IPS DF 19.7 (cell line): ENCODE data around the gene ASPM.
A peak's percentile ranks its signal among the peaks of the same experiment; 100 is the strongest.

Experiments used
- DNase-seq: peaks from one replicate; pipeline ENCODE4 v3.0.0-alpha.2; 2013; ENCODE audit warnings: low read depth, low spot score

The ASPM gene, protein sequence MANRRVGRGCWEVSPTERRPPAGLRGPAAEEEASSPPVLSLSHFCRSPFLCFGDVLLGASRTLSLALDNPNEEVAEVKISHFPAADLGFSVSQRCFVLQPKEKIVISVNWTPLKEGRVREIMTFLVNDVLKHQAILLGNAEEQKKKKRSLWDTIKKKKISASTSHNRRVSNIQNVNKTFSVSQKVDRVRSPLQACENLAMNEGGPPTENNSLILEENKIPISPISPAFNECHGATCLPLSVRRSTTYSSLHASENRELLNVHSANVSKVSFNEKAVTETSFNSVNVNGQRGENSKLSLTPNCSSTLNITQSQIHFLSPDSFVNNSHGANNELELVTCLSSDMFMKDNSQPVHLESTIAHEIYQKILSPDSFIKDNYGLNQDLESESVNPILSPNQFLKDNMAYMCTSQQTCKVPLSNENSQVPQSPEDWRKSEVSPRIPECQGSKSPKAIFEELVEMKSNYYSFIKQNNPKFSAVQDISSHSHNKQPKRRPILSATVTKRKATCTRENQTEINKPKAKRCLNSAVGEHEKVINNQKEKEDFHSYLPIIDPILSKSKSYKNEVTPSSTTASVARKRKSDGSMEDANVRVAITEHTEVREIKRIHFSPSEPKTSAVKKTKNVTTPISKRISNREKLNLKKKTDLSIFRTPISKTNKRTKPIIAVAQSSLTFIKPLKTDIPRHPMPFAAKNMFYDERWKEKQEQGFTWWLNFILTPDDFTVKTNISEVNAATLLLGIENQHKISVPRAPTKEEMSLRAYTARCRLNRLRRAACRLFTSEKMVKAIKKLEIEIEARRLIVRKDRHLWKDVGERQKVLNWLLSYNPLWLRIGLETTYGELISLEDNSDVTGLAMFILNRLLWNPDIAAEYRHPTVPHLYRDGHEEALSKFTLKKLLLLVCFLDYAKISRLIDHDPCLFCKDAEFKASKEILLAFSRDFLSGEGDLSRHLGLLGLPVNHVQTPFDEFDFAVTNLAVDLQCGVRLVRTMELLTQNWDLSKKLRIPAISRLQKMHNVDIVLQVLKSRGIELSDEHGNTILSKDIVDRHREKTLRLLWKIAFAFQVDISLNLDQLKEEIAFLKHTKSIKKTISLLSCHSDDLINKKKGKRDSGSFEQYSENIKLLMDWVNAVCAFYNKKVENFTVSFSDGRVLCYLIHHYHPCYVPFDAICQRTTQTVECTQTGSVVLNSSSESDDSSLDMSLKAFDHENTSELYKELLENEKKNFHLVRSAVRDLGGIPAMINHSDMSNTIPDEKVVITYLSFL (N-terminal part only)

GRCh38 chr1:197146101-197147095 lies at the start of gene ASPM:
Gene ASPM, minus strand, starts transcription at chr1:197146669. Its CDS starts 232 bp downstream, at chr1:197146437.
- peak; percentile 74 for DNase-seq

- DNase-seq: no peak
These were observed 48.6 kb upstream of the ASPM start for GRCh38 chr1:197195100-197195499.

- DNase-seq: no peak
These were observed 37.7 kb upstream of the ASPM start for GRCh38 chr1:197184190-197184589.

GRCh38 chr1:197183195-197183748 lies 36.8 kb upstream of the ASPM start:
- no peak for DNase-seq

DNA sequence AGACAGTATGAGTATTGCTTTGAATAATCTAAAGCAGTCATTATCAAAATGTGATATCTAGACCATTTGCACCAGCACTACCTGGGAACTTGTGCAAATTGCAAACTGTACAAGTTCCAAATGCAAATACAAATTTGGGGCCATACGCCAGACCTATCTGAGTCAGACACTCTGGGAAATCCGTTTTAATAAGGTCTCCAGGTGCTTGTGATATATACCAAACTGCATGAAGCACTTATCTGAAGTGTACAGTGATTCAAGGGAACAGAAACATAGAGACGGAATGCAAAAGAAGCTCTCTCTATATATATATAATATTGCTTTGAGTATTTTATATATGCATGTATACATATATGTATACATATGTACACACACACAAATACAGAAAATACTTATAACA lies 36.2 kb upstream of the ASPM start:
- no peak for DNase-seq

DNA sequence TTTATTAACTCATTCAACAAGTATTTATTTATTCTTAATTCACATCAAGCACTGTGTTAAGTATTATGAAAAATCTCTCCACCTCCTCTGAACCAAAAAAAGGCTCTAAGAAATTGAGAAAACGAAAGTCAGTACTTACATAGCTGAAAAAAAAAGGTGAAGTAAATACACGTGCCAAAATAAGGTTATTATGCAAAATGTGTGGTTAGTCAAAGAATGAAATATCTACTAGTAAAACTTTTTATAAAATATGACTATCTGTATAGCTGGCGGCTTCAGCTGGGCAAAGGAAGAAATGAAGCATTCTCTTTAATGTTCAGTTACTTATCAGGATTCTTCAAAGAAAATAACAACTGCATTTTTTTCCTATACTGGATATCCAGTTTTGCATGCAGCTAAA lies 35.5 kb upstream of the ASPM start:
- no peak for DNase-seq

DNA sequence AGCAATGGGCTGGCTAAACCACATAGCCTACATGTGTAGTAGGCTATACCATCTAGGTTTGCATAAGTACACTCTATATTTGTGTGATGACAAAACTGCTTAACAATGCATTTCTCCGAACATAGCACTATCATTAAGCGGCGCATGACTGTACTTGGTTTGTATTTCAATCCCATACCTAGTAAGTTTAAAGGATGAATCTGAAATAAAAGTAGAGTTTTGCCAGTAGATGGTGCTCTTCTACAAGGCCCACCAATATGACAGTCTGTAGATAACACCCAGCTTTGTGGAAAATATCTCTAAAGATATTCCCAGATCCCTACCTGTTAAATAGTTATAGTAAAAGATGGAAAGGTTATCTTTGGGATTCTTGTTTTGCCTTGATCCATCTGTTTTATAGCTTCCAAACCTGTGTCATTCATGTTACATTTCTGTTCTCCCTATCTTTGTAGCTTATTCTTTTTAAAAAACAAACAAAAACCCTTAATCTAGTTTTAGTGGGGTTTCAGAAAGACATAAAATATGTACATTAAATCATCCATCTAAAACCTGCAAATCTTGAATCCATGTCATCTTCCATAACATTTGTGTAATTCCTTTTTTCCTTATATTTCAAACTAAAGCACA lies 33.9 kb upstream of the ASPM start:
- no peak for DNase-seq

GRCh38 chr1:197178998-197179397 lies 32.5 kb upstream of the ASPM start:
- DNase-seq: no peak

GRCh38 chr1:197174818-197175217 lies 28.3 kb upstream of the ASPM start:
- no peak for DNase-seq

- DNase-seq: no peak
These were observed 27.4 kb upstream of the ASPM start for GRCh38 chr1:197173571-197174507.

DNA sequence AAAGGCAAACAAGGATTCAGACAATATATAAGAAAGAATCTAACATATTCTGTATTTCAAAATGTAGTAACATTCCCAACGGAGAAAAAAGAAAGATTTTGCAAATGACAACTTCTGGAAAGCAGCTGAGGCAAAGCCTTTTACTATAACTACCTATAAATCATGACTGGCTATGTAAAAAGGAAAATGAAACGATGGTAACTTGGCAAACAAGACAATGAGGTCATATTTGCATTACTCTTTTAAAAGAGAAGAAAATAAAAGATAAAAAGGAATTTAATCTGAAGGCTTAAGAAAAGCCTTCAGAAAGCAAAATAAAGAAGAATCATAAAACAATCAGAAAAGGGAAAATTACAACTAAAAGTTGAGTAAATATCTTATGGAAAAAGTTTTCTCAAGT lies 25.1 kb upstream of the ASPM start:
- no peak for DNase-seq

GRCh38 chr1:197170538-197170937 lies 24.1 kb upstream of the ASPM start:
- DNase-seq: no peak

- DNase-seq: no peak
These were observed 13.0 kb upstream of the ASPM start for GRCh38 chr1:197159461-197159860.

DNA sequence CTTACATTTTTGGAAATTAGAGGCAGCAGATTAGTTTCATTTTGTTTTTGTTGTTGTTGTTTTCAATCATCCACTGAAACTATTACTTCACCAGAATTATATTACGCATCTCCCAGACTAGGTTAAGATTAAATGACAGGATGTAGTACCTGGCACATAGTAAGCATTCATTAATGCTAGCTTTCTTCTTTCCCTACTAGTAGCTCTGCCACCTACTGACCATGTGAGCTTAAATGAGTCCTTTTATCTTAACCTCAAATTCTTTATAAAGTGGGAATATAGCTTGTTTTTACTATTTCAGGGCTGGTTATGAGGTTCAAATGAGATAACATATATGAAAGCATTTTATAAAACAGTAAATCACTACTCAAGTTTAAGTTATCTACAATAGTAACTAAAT lies 10.2 kb upstream of the ASPM start:
- no peak for DNase-seq

GRCh38 chr1:197152662-197153061 lies 6.2 kb upstream of the ASPM start:
- DNase-seq: no peak

- no peak for DNase-seq
These were observed 4.7 kb upstream of the ASPM start for GRCh38 chr1:197151185-197151584.

GRCh38 chr1:197150336-197151005 lies 4.0 kb upstream of the ASPM start:
- no peak for DNase-seq

- DNase-seq: no peak
These were observed 2.9 kb upstream of the ASPM start for GRCh38 chr1:197149340-197149739.
